Activated gamma-delta T cell (primary cell): ENCODE data around the gene ZFHX3.

Experiments used
- DNase-seq: peaks from one replicate; lab custom pipeline; 2025; lab: John Stamatoyannopoulos, UW

ZFHX3 gene

DNA sequence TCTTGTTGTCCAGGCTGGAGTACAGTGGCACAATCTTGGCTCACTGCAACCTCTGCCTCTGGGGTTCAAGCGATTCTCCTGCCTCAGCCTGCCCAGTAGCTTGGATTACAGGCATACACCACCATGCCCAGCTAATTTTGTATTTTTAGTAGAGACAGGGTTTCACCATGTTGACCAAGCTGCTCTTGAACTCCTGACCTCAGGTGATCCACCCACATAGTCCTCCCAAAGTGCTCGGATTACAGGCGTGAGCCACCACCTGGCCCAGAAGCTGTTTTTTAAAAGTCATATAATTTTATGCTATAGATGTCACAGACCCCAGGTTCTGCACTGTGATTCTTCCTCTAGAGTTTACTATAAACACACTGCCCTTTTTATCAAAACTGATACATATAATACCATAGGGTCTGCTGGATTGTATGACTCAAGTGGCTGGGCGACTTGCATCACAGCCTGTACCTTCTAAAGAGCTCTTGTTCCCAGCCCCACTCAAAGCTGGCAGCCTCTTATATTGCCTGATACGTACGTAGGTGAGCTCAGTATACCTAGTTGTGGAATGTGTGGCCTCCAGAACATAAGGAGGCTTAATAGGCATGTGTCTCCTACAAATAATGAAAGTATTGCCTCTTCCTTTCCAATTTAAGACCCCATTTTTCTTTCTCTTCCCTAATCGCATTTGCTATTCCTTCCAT is 295.8 kb downstream of the ZFHX3 start:
- DNase-seq = no peak

DNA sequence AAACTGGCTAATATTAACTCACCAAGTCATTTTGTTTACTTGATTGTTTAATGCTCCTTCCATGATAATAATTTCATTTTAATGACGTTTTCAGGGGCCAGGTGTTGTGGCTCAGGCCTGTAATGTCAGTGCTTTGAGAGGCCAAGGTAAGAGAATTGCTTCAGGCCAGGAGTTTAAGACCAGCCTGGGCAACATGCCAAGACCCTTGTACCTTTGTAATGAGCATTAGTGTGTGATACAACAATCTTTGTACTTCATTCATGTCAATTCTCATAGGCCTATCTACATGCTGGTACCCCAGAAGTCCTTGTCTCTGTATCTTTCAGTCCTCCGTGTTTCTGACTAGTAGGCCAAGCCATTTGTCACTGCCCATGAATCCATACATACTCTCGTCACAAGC is 296.9 kb downstream of the ZFHX3 start:
- DNase-seq = no peak

DNA sequence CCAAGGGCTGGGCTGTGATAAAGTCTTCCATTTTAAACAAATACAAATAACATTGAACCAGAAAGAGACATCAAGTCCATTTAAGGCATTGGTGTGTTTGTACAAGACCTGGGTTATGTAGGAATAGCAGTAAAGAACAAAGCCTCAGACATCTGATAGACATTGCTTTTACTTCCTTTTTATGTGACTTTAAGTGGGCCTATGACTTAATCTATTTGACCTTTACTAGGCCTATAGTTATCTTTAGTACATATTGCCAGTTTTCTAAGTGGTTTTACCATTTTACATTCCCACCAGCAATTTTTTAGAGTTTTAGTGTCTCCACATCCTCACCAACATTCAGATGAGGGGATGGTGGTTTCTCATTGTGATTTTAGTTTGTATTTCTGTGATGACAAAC is 298.8 kb downstream of the ZFHX3 start:
- no peak for DNase-seq

DNA sequence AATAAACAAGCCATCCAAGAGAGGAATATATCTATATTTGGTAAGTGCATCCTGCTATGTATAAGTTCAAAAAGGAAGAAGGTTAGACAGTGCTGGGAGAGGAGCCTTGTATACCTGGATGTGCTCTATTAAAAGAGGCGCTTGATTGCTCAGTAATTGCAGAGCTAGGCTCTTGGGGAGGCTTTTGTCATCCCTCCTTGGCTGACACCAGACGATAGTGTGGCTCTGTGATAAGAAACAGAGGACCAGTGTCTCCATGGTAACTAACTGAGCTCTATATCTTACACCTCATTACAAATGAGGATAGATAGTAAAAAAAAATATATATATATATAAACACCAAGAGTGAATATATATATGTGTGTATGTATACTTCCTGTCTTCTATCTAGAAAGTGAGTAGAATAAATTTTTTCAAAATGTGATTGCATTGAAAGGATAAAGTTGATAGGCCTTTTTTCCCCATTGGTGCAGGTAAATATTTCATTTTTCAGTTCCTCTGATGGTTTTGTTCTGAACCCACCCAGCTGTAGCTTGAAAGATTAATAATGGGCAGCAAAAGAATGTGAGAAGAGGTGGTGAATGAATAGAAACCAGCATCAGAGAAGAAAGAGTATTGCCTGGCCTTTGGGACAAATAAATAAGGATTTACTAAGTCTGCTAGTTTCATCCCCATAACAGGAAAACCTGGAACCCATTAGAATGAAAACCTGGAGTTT is 303.7 kb downstream of the ZFHX3 start:
- DNase-seq = no peak

DNA sequence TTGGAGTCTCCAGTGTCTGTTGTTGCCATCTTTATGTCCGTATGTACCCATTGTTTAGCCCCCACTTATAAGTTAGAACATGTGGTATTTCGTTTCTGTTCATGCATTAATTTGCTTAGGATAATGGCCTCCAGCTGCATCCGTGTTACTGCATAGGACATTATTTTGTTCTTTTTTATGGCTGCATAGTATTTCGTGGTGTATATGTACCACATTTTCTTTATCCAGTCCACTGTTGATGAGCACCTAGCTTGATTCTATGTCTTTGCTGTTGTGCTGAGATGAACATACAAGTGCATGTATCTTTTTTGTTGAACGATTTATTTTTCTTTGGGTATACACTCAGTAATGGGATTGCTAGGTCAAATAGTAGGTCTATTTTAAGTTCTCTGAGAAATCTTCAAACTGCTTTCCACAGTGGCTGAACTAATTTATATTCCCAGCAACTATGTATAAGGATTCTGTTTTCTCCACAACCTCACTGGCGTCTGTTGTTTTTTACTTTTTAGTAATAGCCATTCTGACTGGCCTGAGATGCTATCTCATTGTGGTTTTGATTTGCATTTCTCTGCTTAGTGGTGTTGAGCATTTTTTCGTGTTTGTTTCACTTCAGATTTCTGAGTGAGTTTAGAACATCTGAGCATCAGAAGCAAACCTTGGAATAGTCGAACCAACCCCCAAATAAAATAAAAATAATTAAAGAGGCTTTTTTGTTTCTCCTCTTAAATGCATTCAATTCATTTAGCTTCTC is 304.7 kb downstream of the ZFHX3 start:
- no peak for DNase-seq

DNA sequence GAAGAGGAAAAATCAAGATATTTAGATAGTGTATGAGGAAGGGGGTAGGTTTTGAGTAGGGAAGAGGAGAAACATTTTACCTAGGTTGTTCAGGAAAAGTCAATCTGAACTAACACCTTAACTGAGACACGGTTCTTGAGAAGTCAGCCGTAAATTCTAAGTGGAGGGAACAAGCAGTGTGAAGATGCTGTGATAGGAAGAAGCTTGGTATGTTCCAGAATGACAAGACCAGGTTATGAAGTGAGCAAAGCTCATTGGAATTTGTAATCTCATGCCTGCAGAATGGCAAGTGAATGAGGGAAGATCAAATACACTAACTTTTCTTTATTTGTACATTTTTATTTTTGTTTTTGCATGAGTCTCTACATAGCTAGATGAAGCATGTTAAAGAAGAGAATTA is 307.6 kb downstream of the ZFHX3 start:
- DNase-seq = no peak

DNA sequence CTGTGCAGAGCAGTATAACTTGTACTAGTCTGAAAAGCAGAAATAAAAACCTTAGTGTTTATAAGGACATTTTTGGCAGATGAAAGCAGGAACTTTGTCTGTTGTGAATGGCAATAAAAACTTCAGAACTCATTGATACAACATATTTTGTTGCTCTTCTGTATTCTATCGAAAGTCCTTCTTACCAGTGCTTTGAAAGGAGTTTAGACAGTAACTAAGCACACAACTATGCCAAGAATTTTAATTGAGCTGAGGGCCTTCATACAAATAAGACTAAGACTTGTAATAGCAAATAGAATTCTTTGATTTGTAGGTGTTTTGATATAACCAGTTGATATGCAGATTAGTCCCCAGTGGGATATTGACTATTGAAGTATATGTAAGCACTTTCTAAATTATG is 308.4 kb downstream of the ZFHX3 start:
- DNase-seq = no peak

DNA sequence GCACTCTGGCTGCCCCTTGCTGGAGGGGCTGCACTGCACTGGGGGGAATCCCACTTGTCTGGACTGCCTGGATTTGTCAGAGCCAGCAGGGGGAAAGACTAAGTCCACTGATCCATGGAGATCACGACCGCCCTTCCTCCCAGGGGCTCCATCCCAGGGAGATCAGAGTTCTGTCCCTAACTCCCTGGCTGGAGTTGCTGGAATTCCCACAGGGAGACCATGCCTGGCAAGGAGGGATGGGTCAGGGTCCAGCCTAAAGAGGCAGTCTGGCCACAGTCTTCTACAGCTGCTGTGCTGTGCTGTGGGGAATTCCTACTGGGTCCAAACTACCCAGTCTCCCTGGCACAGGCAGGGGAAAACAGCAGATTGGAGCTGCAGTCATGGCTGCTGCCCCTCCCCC is 311.9 kb downstream of the ZFHX3 start:
- no peak for DNase-seq
